Measurements from ENCODE around the gene MAPK9.

The MAPK9 gene

GRCh38 chr5:180291234-180291940 is 496 bp downstream of the MAPK9 start:
- DNase-seq: no peak

GRCh38 chr5:180290568-180291233 is 1.2 kb downstream of the MAPK9 start:
- no peak for DNase-seq

- DNase-seq: no peak
Measured at GRCh38 chr5:180289966-180290365, 1.9 kb downstream of the MAPK9 start.

- DNase-seq: no peak
Measured at GRCh38 chr5:180289433-180289832, 2.5 kb downstream of the MAPK9 start.

- DNase-seq: no peak
Measured at GRCh38 chr5:180287868-180288267, 4.0 kb downstream of the MAPK9 start.

GRCh38 chr5:180287404-180287803 is 4.5 kb downstream of the MAPK9 start:
- DNase-seq: no peak

- peak; percentile 96 for DNase-seq
Measured at GRCh38 chr5:180284149-180284548, 7.7 kb downstream of the MAPK9 start.

- DNase-seq: no peak
Measured at GRCh38 chr5:180283026-180283615, 8.8 kb downstream of the MAPK9 start.

- no peak for DNase-seq
Measured at GRCh38 chr5:180282281-180282680, 9.6 kb downstream of the MAPK9 start.

- no peak for DNase-seq
Measured at GRCh38 chr5:180281706-180282105, 10.2 kb downstream of the MAPK9 start.

GRCh38 chr5:180274695-180275094 is 17.2 kb downstream of the MAPK9 start:
- DNase-seq: no peak

GRCh38 chr5:180271221-180271620 is 20.7 kb downstream of the MAPK9 start:
- DNase-seq: peak in 1 of 2 experiments; percentile 10

GRCh38 chr5:180259260-180259611 is 32.6 kb downstream of the MAPK9 start:
- DNase-seq: no peak

- no peak for DNase-seq
Measured at GRCh38 chr5:180253036-180253824, 38.7 kb downstream of the MAPK9 start.

- DNase-seq: no peak
Measured at GRCh38 chr5:180251887-180252286, 40.0 kb downstream of the MAPK9 start.

- no peak for DNase-seq
Measured at GRCh38 chr5:180251141-180251540, 40.7 kb downstream of the MAPK9 start.

- no peak for DNase-seq
Measured at GRCh38 chr5:180250329-180250728, 41.6 kb downstream of the MAPK9 start.

- DNase-seq: no peak
Measured at GRCh38 chr5:180241600-180241999, 50.3 kb downstream of the MAPK9 start.

GRCh38 chr5:180238631-180239030 is 53.3 kb downstream of the MAPK9 start:
- no peak for DNase-seq

GRCh38 chr5:180235846-180236245 is 56.0 kb downstream of the MAPK9 start:
- DNase-seq: no peak

- no peak for DNase-seq
Measured at GRCh38 chr5:180235077-180235476, 56.8 kb downstream of the MAPK9 start.

GRCh38 chr5:180234271-180234670 is 57.6 kb downstream of the MAPK9 start:
- no peak for DNase-seq

- DNase-seq: no peak
Measured at GRCh38 chr5:180233729-180234128, 58.2 kb downstream of the MAPK9 start.

GRCh38 chr5:180230017-180230416 is 61.9 kb downstream of the MAPK9 start:
- no peak for DNase-seq
